Thyroid gland (tissue), 4 donors: Measurements from ENCODE around the gene NAXE. TPM values are rescaled to one million over a fixed set of nuclear protein-coding genes. Genes with fewer than 3 reads are reported as not detected.
A peak's percentile ranks its signal among the peaks of the same experiment; 100 is the strongest.

ENCODE experiments used
- DNase-seq, 2 donors: peaks; one replicate each; pipeline ENCODE4 v3.0.0-alpha.2; 2019
- H3K27ac ChIP-seq, 3 donors: fragments of 200-600 bp; sonication (generic); 1 replicate in 2 of 3; 2 replicates in 1 of 3; pipeline ENCODE4 v1.5.1; 2016 to 2019; ENCODE audit warnings: mild to moderate bottlenecking in 1 of 3, moderate library complexity in 1 of 3
- H3K27me3 ChIP-seq: fragments of 200-600 bp; sonication (generic); one replicate; pipeline ENCODE4 v1.5.1; 2019
- H3K36me3 ChIP-seq, 2 donors: fragments of 200-600 bp; sonication (generic); one replicate each; pipeline ENCODE4 v1.5.1; 2016 to 2019
- H3K4me1 ChIP-seq, 2 donors: fragments of 200-600 bp; sonication (generic); one replicate each; pipeline ENCODE4 v1.5.1; 2017 to 2019
- H3K4me3 ChIP-seq, 3 donors: fragments of 200-600 bp; sonication (generic); replicated peaks in 1 of 3; 1 replicate in 2 of 3; 2 replicates in 1 of 3; pipeline ENCODE4 v1.5.1; 2016; ENCODE audit warnings: mild to moderate bottlenecking in 1 of 3
- H3K9me3 ChIP-seq: fragments of 200-600 bp; sonication (generic); one replicate; pipeline ENCODE4 v1.5.1; 2017
- CTCF ChIP-seq, 6 experiments: fragments of 200-600 bp in 3 of 6; fragments of 450-650 bp in 3 of 6; sonication (generic) in 3 of 6; IDR thresholded peaks; one replicate each; pipeline ENCODE4 v1.5.1; 2016 to 2019; ENCODE audit warnings: antibody characterized with exemption in 6 of 6, mild to moderate bottlenecking in 2 of 6, inconsistent platforms in 1 of 6, moderate library complexity in 1 of 6
- POLR2A ChIP-seq, 2 donors: fragments of 450-650 bp; IDR thresholded peaks; one replicate each; pipeline ENCODE4 v1.6.1; 2017; ENCODE audit warnings: antibody characterized with exemption in 2 of 2, mild to moderate bottlenecking in 2 of 2, moderate library complexity in 1 of 2
- WGBS, 2 donors: methylation state at CpG; one replicate each; pipeline ENCODE4 v1.1.5; 2017; 5-methylcytosine and 5-hydroxymethylcytosine counted together
- intact Hi-C: fragments of 100-400 bp; cut with DNase I; formaldehyde crosslinking; loops from one replicate; pipeline ENCODE4 v1.15.1; 2023
- total RNA-seq, 4 donors: library from RNA; depleted of rRNA; stranded (reverse); fragments of >200 nt; gene quantifications; one replicate each; pipeline ENCODE4 v1.2.3, GENCODE V29; 2016

The NAXE gene
- total RNA-seq, 4 donors from 2014 or later = 69.1 to 176 (median 117) TPM

- no peak for TF ChIP-seq CTCF (IDR thresholded peaks at IDR 0.05)
- 87 to 88% methylated on average over 5 of the region's 9 CpGs for WGBS, 2 donors
- Histone ChIP-seq H3K9me3 (no peaks in the 10 kb centered on the region), H3K36me3 (no peaks in the 10 kb centered on the region), H3K27ac (no peak overlapping the region), H3K27me3 (no peaks in the 10 kb centered on the region), H3K4me1 (no peaks in the 10 kb centered on the region), H3K4me3 (no peak overlapping the region)
- intact Hi-C loops = loop anchor here (5.0 kb wide), 1 partner anchor 75 kb away; no protein-coding TSS in a partner anchor
- DNase-seq = no peak
These were observed 9.1 kb upstream of the NAXE start for GRCh38 chr1:156582388-156583017.

GRCh38 chr1:156583821-156584622, 7.6 kb upstream of the NAXE start:
- no peaks in the 10 kb centered on the region for H3K9me3 ChIP-seq
- H3K4me3 ChIP-seq = no peak overlapping the region
- TF ChIP-seq POLR2A (IDR thresholded peaks at IDR 0.05) = no peak
- TF ChIP-seq CTCF (IDR thresholded peaks at IDR 0.05) = peak; percentile 78 to 94 (median 87)
- intact Hi-C loops = loop anchor here (5.0 kb wide), 1 partner anchor 73 kb away; no protein-coding TSS in a partner anchor
- H3K4me1 ChIP-seq = no peaks in the 10 kb centered on the region
- no peak overlapping the region for H3K27ac ChIP-seq
- WGBS, 2 donors = 40 to 42% methylated on average over 20 of the region's 20 CpGs
- DNase-seq = peak; percentile 78 to 79
- no peaks in the 10 kb centered on the region for H3K27me3 ChIP-seq
- H3K36me3 ChIP-seq = no peaks in the 10 kb centered on the region

- DNase-seq = no peak
- intact Hi-C loops = loop anchor here (5.0 kb wide), 1 partner anchor 72 kb away; no protein-coding TSS in a partner anchor
- 41 to 45% methylated on average over 11 of the region's 11 CpGs for WGBS, 2 donors
- no peak for TF ChIP-seq POLR2A (IDR thresholded peaks at IDR 0.05)
- TF ChIP-seq CTCF (IDR thresholded peaks at IDR 0.05) = no peak
- Histone ChIP-seq H3K9me3 (no peaks in the 10 kb centered on the region), H3K27me3 (no peaks in the 10 kb centered on the region), H3K36me3 (no peaks in the 10 kb centered on the region), H3K4me1 (no peaks in the 10 kb centered on the region), H3K4me3 (no peak overlapping the region), H3K27ac (no peak overlapping the region)
These were observed 6.8 kb upstream of the NAXE start for GRCh38 chr1:156584813-156585212.

- intact Hi-C loops = no loop called here
- TF ChIP-seq POLR2A (IDR thresholded peaks at IDR 0.05) = no peak
- no peak for TF ChIP-seq CTCF (IDR thresholded peaks at IDR 0.05)
- no peak overlapping the region for H3K4me3 ChIP-seq
- 71 to 72% methylated on average over 4 of the region's 4 CpGs for WGBS, 2 donors
- no peak overlapping the region for H3K27ac ChIP-seq
- no peak for DNase-seq
- H3K36me3 ChIP-seq = no peaks in the 10 kb centered on the region
- peaks cover 4 to 5% of the 10 kb centered on the region in 2 donors for H3K4me1 ChIP-seq
- no peaks in the 10 kb centered on the region for H3K27me3 ChIP-seq
- no peaks in the 10 kb centered on the region for H3K9me3 ChIP-seq
These were observed 5.3 kb upstream of the NAXE start for GRCh38 chr1:156586323-156586722.
